HG02884 (cell line): ENCODE data around the gene ZNF146.
"Not testable (repeated sequence)": the region's sequence is repeated elsewhere in the genome, so short reads cannot be mapped to it uniquely, and the experiment has no call there.

Experiments
- ATAC-seq: cut with Tn5 transposase; IDR thresholded peaks from one replicate; pipeline ENCODE4 v1.9.1; 2021; ENCODE audit warnings: mild to moderate bottlenecking, moderate library complexity; ENCODE audit not compliant: unreplicated experiment

The ZNF146 gene

GRCh38 chr19:36269295-36269694 lies 54.4 kb downstream of the ZNF146 start:
- ATAC-seq: not testable (repeated sequence)
